HUDEP-2 (cell line): Measurements from ENCODE around the gene MYBPH.

Experiments
- DNase-seq, 76 experiments: peaks; one replicate each; lab custom pipeline; 2025; ENCODE audit not compliant: unreplicated experiment in 76 of 76; lab: John Stamatoyannopoulos, UW

Gene MYBPH

GRCh38 chr1:203167913-203168200, 7.8 kb downstream of the MYBPH start:
- DNase-seq, result no peak

GRCh38 chr1:203167026-203167912, 8.4 kb downstream of the MYBPH start:
- peak in 3 of 76 experiments; percentile 1 to 11 (median 10) for DNase-seq

GRCh38 chr1:203166192-203166940, 9.3 kb downstream of the MYBPH start:
- peak in 31 of 76 experiments; percentile 3 to 67 (median 18) for DNase-seq

GRCh38 chr1:203165800-203166161, 9.8 kb downstream of the MYBPH start:
- DNase-seq, result no peak

GRCh38 chr1:203165101-203165799, 10.4 kb downstream of the MYBPH start:
- no peak for DNase-seq

- DNase-seq, result peak in 4 of 76 experiments; percentile 3 to 17 (median 8)
Observed at GRCh38 chr1:203163891-203164635, 11.6 kb downstream of the MYBPH start.

- no peak for DNase-seq
Observed at GRCh38 chr1:203162403-203162802, 13.2 kb downstream of the MYBPH start.

- no peak for DNase-seq
Observed at GRCh38 chr1:203161703-203162102, 13.9 kb downstream of the MYBPH start.

GRCh38 chr1:203161175-203161574, 14.5 kb downstream of the MYBPH start:
- no peak for DNase-seq

GRCh38 chr1:203159844-203160243, 15.8 kb downstream of the MYBPH start:
- DNase-seq, result no peak

GRCh38 chr1:203158960-203159665, 16.5 kb downstream of the MYBPH start:
- no peak for DNase-seq

GRCh38 chr1:203158423-203158822, 17.2 kb downstream of the MYBPH start:
- no peak for DNase-seq

GRCh38 chr1:203156280-203156679, 19.3 kb downstream of the MYBPH start:
- no peak for DNase-seq

GRCh38 chr1:203153989-203154821, 21.4 kb downstream of the MYBPH start:
- DNase-seq, result no peak

- DNase-seq, result no peak
Observed at GRCh38 chr1:203153051-203153988, 22.3 kb downstream of the MYBPH start.

GRCh38 chr1:203152158-203153034, 23.2 kb downstream of the MYBPH start:
- DNase-seq, result no peak
